Measurements from ENCODE around the gene ACOT6.

ACOT6 gene

GRCh38 chr14:73599499-73599898 lies 12.8 kb upstream of the ACOT6 start:
- H3K4me3 ChIP-seq (ENCODE audit: low read length): no peak overlapping the region

GRCh38 chr14:73602994-73603393 lies 9.3 kb upstream of the ACOT6 start:
- TF ChIP-seq CTCF (IDR thresholded peaks at IDR 0.05; ENCODE audit: insufficient read depth, low read depth, low read length, missing control alignments): no peak
- H3K4me3 ChIP-seq (ENCODE audit: low read length): no peak overlapping the region
- peak; percentile 23 for DNase-seq (ENCODE audit: low read depth)

More at GRCh38 chr14:73599499-73599898, 12.8 kb upstream of the ACOT6 start:
- no peak for TF ChIP-seq CTCF (IDR thresholded peaks at IDR 0.05; ENCODE audit: insufficient read depth, low read depth, low read length, missing control alignments)
- DNase-seq (ENCODE audit: low read depth): no peak

DNA sequence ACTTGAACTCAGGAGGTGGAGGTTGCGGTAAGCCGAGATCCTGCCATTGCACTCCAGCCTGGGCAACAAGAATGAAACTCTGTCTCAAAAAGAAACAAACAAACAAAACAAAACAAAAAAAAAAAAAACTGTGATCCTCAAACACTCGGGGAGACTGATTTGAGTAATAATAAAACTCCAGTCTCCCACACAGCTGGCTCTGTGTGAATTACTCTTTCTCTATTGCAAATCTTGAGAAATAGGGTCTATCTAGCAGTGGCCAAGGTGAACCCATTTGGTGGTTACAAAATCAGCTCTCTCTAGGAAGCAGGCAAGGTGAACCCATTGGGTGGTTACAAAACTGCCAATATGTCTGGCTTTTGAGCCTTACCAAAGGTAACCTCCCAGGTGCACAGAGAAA lies 6.0 kb upstream of the ACOT6 start:
- no peak for TF ChIP-seq CTCF (IDR thresholded peaks at IDR 0.05; ENCODE audit: insufficient read depth, low read depth, low read length, missing control alignments)
- DNase-seq (ENCODE audit: low read depth): no peak
- no peak overlapping the region for H3K4me3 ChIP-seq (ENCODE audit: low read length)

DNA sequence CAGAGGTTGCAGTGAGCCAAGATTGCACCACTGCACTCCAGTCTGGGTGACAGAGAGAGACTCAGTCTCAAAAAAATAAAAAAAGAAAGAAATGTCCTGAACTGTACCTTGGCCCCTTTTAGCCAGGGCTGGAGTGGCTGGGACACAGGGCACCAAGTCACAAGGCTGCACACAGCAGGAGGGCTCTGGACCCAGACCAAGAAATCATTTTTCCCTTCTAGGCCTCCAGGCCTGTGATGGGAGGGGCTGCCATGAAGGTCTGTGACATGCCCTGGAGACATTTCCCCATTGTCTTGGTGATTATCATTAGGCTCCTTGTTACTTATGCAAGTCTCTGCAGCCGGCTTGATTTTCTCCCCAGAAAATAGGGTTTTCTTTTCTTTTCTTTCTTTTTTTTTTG lies 5.1 kb upstream of the ACOT6 start:
- H3K4me3 ChIP-seq (ENCODE audit: low read length): no peak overlapping the region
- no peak for DNase-seq (ENCODE audit: low read depth)
- no peak for TF ChIP-seq CTCF (IDR thresholded peaks at IDR 0.05; ENCODE audit: insufficient read depth, low read depth, low read length, missing control alignments)

DNA sequence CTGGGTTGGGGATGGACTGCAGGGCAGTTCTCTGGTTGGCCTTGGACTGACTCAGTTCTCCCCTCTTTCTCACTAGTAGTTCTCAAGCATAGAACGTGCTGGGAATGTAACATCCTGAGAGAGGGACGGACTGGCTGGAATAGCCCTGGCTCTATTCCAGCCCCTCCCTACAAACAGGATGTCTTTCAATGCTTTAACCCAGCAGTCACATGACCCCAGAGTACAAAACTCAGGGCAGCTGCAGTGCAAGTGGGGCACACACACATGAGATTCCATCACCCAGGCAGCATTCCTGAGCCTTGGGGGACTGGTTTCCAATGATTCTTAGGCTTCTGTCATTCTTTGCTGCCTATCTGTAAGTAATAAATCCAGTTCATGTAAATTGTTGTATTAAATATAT lies 1.6 kb upstream of the ACOT6 start:
- no peak for TF ChIP-seq CTCF (IDR thresholded peaks at IDR 0.05; ENCODE audit: insufficient read depth, low read depth, low read length, missing control alignments)
- no peak for DNase-seq (ENCODE audit: low read depth)
- H3K4me3 ChIP-seq (ENCODE audit: low read length): no peak overlapping the region

DNA sequence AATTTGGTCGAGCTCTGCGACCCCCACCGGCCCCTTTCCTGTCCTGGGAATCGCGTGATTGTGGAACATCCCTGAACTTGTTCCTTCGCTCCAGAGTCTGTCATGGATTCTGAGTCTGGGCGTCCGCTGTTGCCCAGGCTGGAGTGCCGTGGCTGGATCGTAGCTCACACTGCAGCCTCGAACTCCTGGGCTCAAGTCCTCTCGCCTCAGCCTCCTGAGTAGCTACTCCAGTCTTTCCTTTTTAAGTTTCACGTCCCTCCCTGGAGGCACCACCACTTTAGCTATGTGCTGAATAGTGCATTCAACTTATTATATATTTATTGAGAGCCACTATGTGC lies 698 bp downstream of the ACOT6 start:
- H3K4me3 ChIP-seq (ENCODE audit: low read length): peak overlapping the region; percentile 47
- no peak for DNase-seq (ENCODE audit: low read depth)
- TF ChIP-seq CTCF (IDR thresholded peaks at IDR 0.05; ENCODE audit: insufficient read depth, low read depth, low read length, missing control alignments): no peak

DNA sequence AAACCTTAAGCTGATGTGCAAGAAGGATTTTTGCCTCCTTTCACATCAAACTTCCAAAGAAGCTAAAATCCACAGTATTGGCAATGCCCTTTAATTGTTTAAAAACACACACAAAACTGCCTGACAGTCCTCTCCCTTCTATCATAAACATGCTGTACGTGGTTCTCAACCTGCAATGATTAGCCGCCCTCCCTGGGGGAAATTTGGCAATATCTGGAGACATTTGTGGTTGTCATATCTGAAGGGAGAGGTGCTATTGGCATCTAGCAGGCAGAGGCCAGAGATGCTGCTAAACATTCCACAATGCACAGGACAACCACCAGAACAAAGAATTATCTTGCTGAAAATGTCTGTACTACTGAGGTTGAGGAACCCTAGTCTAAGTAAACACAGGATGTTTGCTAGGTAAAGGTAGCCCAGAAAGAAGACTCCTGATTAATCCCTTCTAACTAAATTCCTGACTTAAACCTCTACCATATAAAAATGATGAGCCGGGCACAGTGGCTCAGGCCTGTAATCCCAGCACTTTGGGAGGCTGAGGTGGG lies 1.2 kb downstream of the ACOT6 start:
- no peak for DNase-seq (ENCODE audit: low read depth)
- no peak for TF ChIP-seq CTCF (IDR thresholded peaks at IDR 0.05; ENCODE audit: insufficient read depth, low read depth, low read length, missing control alignments)
- H3K4me3 ChIP-seq (ENCODE audit: low read length): peak overlapping the region; percentile 47

Data from epithelial cell of esophagus (primary cell).